HTR-8/SVneo (cell line): ENCODE data around the gene RFC4.
"Not testable (repeated sequence)": the region's sequence is repeated elsewhere in the genome, so short reads cannot be mapped to it uniquely, and the experiment has no call there.

Source experiments
- DNase-seq: peaks from one replicate; pipeline ENCODE4 v3.0.0; 2011; ENCODE audit warnings: low spot score, mixed read lengths; ENCODE audit not compliant: insufficient read length
- FAIRE-seq: peaks from 2 replicates; lab custom pipeline; 2011; peaks lifted over from hg19 to GRCh38; lab: Jason Lieb, UNC

RFC4 gene

DNA sequence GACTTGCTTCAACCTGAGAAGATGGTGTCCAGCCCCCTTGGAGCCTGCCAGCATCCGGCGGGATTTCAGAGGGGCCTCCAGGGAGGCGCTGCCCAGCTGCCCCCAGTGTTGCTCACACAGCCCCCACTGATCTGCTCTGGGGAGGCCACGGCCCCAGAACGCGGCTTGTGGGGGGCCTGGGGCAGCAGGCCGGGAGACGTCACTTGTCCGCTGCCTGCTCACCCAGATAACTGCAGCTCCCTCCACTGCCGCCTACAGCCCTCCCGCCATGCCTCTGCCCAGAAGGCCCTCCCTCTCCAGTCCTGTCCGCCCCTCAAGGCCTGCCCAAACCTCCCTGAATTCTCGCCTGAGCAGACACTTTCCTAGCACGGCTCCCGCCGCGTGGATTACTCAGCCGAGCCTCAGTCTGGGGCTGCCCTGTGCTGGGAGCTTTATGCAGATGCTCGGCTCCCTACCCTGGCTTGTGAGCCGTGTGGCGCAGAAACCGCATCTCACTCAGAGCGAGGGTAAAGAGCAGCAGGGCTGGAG, 19.1 kb upstream of the RFC4 start:
- DNase-seq = no peak
- FAIRE-seq = no peak

DNA sequence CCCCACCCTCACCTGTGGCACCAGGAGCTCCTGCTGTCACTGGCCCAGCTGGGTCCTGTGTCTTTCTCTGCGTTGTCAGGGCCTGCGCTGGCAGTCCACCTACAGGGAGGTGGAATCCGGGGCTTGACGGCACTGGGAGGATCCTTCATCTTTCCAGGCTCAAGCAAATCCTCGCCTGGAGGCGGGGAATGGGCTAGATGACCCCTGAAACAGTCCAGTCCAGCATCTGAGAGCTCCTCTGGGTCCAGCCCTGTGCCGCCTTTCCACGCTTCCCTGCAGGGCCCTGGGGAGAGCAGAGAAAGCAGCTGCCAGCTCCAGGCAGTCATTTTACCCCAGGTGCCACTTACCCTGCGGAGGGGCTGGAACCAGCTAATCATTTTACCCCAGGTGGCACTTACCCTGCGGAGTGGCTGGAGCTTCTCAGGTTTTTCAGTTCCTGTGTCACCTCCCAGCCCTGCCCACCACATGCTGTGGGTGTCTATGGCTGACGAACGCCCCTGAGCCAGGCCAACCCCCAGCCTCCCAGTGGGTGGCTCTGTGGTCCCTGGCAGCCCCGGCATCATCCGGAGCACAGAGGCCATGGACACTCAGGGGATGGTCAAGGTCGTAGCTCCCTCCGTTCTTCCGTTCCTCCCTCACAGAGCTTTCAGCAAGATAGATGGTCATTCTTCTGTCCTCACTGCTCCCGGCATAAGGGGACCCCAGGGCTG, 18.3 kb upstream of the RFC4 start:
- DNase-seq = no peak

DNA sequence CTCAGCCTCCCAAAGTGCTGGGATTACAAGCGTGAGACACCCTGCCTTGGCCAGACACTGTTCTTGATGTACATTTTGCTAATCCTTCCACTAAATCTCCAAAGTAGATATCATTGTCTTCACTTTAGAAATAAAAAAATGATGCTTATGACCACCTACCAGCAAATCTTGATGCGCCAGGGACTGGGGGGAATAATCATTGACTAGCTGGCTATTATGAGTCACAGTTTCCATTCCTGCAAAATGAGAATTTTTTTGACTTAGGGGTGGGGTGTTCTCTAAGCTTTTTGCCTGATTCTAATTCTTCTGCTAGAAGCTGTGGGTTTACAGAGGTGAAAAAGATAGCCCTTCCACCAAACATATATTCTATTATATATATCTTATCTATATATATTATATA, 17.1 kb upstream of the RFC4 start:
- FAIRE-seq (no peak), DNase-seq (no peak)

More for the DNA sequence above, 18.3 kb upstream of the RFC4 start:
- no peak for FAIRE-seq

DNA sequence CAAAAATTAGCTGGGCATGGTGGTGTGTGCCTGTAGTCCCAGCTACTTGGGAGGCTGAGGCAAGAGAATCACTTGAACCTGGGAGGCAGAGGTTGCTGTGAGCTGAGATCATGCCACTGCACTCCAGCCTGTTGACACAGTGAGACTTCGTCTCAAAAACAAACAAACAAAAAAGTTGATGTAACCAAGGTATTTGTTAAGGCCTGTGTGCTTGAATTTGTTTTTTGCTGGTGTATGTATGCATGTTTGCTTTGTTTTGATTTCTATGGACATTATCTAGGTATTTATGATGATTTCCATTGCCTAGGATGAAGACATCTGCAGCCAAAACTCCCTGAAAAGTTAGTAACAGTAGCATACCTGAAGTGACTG, 16.1 kb upstream of the RFC4 start:
- not testable (repeated sequence) for DNase-seq, FAIRE-seq

DNA sequence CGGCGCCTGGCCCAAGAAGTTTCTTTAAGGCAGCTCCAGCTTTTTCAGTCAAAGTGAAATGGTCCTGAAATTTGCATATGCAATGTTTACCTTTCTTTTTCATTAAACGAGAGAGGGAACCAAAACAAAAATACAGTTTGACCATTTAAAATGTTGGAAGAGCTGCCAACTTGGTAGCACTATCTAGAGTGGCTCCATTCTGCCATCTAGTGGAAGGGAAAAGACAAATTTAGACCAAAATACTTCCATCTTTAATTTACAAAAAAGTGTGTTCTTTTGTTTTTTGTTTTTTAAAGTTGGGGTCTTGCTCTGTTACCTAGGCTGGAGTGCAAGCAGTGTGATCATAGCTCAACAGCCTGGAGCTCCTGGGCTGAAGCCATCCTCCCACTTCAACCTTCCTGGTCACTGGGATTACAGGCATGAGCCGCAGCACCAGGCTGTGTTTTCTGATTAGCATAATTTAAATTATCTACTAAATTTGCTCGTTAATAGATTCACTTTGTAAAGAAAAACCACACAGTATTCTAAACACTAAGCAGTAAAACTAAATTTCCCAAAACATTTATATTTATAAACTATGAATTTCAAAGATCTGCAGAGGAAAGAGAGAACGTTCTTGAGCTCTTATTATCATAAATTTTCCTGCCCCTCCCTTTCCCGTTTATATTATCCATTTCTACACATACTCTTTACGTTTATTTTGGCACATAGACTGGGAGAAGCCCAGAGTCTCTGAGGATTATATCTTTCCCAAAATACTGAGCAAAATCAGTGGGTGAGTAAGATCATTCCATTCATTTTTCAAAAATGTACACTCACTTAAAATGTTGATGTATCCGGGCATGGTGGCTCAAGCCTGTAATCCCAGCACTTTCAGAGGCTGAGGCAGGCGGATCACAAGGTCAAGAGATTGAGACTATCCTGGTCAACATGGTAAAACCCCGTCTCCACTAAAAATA, 15.4 kb upstream of the RFC4 start:
- DNase-seq (peak; percentile 48), FAIRE-seq (no peak)

DNA sequence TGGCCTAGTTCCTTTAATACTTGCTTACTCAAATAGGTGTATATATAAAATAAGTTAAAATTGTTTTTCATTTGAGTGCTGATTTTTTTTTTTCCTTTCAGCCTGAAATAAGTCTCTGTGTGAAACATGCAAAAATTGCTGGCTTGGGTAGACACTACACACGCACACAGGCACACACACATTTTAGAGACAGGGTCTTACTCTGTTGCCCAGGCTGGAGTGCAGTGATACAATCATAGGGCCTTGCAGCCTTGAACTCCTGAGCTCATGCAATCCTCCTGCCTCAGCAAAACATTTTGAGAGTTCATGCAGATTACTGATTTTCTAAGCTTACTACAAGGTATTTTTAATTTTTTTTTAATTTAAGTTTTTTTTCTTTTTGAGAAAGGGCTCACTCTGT, 12.7 kb upstream of the RFC4 start:
- DNase-seq (no peak), FAIRE-seq (no peak)

DNA sequence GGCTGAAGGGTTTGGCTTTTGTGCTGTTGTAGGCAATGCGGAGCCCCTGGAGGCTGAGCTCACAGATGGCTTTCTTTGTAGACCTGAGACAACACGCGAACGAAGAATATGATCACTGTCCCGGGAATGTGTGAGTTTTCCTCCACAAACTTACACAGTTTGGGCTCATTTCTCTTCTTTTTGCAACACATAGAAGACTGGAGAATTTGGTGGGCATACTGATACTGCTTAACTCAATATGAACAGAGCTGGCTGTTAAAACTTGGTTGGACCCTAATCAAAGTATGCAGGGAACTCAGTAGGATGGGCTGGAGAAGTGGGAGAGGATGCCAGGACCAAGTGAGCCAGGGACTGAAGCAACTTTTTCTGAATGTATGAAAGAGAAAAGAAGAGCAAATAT, 12.2 kb upstream of the RFC4 start:
- no peak for DNase-seq
- no peak for FAIRE-seq

DNA sequence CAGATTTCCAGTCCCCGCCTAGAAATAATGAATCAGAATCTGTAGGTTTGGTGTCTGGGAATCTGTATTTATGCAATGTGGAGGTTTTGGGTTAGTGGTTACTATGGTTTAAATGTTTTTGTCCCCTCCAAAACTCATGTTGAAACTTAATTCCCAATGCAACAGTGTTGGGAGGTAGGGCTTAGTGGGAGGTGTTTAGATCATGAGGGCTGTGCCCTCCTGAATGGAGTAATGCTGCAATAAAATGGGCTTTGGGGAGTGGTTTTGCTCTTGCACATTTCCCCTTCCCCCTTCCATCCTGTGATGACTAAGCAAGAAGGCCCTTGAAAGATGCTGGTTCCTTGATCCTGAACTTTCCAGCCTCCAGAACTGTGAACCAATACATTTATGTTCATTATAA, 9.2 kb upstream of the RFC4 start:
- no peak for DNase-seq

DNA sequence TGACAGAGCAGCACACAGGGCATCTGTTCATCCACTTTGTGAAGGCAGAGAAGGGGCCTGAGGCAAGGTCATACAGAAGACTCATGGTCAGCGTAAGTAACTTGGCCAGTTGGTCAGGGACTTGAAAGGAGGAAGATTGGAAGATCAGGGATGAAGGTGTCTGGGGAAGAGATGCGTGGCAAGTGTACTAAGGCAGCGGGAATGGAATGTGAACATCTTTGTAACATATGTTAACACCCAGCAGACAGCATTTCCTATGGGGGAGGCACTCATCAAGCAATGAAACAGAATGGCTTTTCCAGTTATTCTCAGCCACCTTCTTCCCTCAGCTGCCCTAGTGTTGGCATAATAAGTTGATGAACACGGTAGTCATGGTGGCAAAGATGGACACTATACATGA, 7.8 kb upstream of the RFC4 start:
- FAIRE-seq (no peak), DNase-seq (no peak)

More for the DNA sequence above, 9.2 kb upstream of the RFC4 start:
- FAIRE-seq = no peak

DNA sequence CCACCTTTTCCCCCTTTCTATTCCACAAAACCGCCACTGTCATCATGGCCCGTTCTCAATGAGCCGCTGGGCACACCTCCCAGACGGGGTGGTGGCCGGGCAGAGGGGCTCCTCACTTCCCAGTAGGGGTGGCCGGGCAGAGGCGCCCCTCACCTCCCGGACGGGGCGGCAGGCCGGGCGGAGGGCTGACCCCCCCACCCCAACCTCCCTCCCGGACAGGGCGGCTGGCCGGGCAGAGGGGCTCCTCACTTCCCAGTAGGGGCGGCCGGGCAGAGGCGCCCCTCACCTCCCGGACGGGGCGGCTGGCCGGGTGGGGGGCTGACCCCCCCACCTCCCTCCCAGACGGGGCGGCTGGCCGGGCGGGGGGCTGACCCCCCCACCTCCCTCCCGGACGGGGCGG, 5.0 kb upstream of the RFC4 start:
- not testable (repeated sequence) for FAIRE-seq, DNase-seq

DNA sequence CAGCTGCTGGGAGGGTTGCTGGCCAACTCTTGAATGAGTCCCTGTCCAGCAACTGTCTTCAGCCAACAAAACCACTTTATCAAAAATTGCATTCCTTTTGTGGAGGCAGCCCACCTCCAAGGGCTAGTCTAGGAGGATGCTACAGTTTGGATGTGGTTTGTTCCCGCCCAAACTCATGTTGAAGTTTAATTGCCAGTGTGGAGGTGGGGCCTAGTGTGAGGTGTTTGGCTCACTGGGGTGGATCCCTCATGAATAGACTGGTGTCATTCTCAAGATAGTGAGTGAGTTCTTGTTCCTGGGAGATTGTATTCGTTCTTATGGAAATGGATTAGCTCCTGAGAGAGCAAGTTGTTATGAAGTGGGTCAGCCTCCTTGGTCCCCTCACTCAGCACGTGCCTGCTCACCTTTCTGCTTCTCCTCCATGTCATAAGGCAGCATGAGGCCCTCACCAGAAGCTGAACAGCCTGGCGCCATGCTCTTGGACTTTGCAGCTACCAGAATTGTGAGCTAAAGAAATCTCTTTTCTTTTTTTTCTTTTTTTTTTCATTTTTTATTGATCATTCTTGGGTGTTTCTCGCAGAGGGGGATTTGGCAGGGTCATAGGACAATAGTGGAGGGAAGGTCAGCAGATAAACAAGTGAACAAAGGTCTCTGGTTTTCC, 4.2 kb upstream of the RFC4 start:
- FAIRE-seq = no peak
- DNase-seq = no peak

DNA sequence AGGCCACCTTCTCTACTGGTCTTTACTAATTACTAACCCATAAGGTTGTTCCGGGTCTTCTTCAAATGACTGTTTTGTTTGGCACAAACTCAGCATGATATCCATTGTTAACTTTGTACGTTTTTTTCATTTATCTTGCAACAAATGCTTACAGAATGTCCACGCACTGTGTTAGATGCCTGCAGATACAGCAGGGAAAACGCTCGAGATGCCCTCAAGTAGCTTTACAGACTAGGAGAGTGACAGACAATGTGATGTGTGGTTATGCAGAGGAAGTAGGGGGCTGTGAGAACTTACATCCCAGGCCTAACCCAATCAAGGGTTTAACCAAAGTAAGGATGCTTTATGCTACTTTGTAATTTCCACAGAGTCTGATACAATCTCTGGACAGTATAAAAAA, 949 bp upstream of the RFC4 start:
- DNase-seq (no peak), FAIRE-seq (no peak)

DNA sequence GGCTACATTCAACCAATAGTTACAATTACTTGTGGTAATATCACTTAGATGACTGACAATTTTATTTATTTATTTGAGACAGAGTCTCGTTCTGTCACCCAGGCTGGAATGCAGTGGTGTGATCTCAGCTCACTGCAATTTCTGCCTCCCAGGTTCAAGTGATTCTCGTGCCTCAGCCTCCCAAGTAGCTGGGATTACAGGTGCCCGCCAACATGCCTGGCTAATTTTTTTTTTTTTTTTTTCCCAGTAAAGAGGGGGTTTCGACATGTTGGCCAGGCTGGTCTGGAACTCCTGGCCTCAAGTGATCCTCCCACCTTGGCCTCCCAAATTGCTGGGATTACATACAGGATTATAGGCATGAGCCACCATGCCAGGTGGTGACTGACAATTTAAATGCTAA, 2.8 kb downstream of the RFC4 start:
- DNase-seq, FAIRE-seq: not testable (repeated sequence)

DNA sequence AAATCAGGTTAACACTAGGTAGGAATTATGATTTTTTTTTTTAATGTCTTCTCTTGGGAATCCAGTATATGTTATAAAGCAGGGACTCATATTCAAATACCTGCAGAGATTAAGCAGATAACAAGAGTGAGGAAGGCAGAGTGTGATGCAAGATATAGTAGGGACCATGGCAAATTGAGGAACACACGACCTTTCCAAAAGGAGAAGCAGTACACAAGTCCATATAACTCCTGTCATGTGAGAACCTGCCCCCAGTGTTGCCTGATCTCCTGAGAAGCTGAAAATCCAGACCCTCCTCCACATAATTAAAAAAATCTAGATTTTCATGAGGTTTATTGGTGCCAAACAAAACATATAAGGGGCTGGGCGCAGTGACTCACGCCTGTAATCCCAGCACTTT, 3.6 kb downstream of the RFC4 start:
- FAIRE-seq = no peak
- no peak for DNase-seq

DNA sequence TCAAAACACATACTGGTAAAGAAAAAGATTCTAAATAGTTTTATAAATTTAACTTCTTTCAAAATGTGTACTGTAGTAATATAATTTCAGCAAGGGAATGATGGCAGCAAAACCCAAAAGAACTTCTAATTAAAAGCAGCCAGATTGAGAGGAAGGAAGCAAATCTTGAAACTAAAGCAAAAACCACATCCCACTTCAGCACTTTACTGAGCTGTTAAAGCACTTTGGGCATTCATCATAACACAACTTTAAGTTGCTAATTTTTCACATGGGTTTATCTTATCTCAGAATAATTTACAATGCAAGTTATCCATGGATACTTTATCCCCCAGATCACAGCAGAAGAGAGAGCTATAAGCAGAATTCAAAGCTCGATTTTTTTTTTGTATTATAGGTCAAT, 6.0 kb downstream of the RFC4 start:
- FAIRE-seq = no peak

DNA sequence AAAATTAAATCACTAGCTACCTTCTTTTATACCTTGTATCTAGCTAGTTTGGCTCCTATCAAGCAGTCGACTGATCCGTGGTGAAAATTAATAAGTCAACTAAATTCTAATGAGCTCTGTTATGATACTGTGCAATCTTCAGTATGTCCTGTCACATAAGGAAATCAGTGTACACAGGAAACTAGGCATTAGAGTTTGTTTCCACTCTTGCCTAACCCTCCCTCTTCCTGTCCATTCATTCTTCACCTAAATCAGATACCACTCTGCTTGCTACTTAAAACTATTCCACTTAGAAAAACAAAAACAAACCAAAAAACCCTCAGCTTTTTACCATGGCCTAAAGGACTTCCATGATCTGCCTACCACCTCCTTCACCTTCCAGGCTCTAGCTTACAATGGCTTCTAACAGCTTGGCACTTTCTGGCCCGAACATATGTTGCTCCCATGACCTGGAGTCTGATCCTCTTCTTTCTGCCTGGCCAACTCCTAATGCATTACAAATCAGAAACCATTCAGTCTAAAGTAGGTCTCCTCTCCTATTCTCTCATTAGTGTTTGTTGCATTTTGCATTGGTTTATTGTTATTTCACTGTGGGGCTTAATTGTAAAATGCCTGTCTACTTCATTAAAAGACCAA, 7.9 kb downstream of the RFC4 start:
- DNase-seq (no peak), FAIRE-seq (no peak)

More for the DNA sequence above, 6.0 kb downstream of the RFC4 start:
- no peak for DNase-seq

DNA sequence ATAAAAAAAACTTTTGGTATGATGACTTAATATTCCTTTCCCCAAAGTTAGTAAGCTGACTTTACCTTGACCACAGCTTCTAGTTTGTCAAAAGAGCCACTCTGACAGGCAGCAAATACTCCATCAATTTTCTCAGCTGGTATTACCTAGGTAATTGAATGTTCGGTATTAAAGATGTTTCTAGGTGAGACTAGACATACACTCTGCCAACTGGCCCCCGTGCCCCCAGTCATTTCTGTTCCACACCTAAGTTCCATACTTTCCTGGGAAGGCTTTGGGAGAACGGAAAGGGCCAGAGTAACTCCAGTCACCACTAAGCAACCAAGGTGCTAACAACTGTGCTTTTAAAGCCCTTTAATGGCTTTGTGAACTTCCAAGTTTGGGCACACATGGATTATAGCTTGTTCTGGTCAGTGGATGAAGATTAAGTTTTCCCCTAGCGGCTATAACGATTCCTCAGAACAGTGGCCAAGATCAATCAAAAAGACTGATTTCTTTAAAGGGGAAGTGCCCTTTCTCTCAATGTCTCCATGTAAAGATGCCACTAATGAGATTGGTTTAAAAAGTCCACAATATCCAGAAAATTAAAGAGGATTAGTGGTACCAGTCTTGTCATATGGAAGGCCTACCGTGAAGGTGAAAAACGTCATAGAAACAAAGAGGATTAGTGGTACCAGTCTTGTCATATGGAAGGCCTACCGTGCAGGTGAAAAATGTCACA, 15.9 kb downstream of the RFC4 start:
- DNase-seq (no peak), FAIRE-seq (no peak)

DNA sequence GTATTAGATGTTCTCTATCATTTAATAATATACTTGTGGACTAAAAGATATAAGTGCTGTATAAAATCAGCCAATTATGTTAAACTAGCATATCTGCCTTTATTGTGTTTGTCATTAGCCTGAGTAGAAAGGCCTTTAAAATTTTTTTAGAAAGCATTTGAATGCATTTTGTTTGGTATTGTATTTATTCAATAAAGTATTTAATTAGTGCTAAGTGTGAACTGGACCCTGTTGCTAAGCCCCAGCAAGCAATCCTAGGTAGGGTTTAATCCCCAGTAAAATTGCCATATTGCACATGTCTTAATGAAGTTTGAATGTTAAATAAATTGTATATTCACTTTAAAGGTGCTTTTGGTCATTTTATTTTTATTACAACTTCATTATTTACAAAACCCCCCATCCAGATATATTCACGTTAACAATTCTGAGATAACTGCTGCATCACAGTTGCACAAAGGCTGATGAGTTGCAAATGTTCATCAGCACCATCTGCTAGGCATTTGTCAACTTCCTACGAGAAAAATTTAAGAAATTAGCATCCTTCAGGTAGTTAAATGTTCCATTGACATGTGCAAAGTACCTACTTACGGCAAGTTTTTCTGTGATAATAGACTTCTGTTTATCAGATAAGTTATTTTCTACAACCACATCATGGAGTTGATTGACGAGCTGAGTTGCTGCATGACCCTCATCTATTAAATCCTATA, 16.6 kb downstream of the RFC4 start:
- DNase-seq (no peak), FAIRE-seq (no peak)
